ENCODE results near the gene PCGF5. TPM values are rescaled to one million over a fixed set of nuclear protein-coding genes. Genes with fewer than 3 reads are reported as not detected.

The PCGF5 gene
- total RNA-seq, 1 donor from 2014 or later = 36.6 TPM

DNA sequence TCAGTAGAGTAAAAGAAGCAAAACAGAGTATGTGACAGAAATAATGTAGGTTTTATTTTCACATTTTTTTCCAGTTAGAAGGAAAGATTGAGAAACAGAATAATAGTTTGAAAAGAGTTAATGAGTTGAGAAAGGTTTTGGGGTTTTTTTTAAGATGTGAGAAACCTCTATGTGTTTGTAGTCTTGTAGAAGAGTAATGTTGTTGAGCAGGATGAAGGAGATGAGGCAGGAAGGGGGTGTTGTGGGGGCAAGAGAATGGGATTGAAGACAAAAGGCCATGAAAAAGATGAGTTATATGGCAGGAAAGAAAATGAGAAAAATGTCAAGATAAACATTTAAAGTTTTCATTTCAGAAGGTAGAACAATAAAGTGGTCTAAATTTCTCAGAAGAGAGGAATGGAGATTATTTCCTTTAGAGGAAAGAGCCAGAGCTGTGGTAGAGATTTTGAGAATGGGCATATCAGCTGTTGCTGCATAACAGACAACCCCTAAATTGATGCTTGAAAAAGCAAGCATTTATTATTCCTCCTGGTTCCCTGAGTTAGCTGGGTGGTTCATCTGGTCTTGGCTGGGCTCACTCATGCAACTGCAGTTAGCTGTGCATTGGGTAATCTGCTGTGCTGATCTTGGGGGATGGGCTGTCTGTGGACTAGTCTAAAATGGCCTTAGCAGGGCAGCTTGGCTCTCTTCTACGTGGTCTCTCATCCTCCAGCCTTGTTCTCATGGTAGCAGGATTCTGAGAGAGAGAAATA lies 27.1 kb downstream of the PCGF5 start:
- Histone ChIP-seq H3K27me3 (ENCODE audit: control insufficient read depth, insufficient read depth, low read length) (no peaks in the 10 kb centered on the region), H3K4me3 (ENCODE audit: low read depth, low read length) (no peak overlapping the region), H3K36me3 (ENCODE audit: control insufficient read depth, insufficient read depth, low read length) (no peaks in the 10 kb centered on the region)
- TF ChIP-seq, protein P1, sequence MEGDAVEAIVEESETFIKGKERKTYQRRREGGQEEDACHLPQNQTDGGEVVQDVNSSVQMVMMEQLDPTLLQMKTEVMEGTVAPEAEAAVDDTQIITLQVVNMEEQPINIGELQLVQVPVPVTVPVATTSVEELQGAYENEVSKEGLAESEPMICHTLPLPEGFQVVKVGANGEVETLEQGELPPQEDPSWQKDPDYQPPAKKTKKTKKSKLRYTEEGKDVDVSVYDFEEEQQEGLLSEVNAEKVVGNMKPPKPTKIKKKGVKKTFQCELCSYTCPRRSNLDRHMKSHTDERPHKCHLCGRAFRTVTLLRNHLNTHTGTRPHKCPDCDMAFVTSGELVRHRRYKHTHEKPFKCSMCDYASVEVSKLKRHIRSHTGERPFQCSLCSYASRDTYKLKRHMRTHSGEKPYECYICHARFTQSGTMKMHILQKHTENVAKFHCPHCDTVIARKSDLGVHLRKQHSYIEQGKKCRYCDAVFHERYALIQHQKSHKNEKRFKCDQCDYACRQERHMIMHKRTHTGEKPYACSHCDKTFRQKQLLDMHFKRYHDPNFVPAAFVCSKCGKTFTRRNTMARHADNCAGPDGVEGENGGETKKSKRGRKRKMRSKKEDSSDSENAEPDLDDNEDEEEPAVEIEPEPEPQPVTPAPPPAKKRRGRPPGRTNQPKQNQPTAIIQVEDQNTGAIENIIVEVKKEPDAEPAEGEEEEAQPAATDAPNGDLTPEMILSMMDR (IDR thresholded peaks at IDR 0.05; ENCODE audit: insufficient read depth, low read length, poor library complexity, severe bottlenecking) = no peak
- DNase-seq (ENCODE audit: low read depth) = no peak

DNA sequence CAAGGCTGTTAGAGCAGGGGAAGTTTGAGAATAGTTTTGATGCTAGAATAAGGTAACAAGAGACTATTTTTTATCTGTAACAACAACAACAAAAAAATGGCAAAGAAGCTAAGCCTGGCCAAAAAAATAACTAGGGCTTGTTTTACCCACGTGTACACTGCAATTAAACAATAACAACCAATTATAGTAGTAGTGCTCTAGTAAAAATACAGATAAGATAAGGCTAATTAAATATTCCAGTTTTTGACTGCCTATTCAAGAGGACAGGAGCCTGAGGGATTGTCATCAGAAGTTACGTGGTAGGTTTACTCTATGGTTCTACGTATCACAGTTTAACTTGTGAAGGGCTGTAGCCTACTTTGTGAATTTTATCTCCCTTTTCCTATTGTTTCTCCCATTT lies 29.2 kb downstream of the PCGF5 start:
- Histone ChIP-seq H3K36me3 (ENCODE audit: control insufficient read depth, insufficient read depth, low read length) (no peaks in the 10 kb centered on the region), H3K27me3 (ENCODE audit: control insufficient read depth, insufficient read depth, low read length) (no peaks in the 10 kb centered on the region), H3K4me3 (ENCODE audit: low read depth, low read length) (no peak overlapping the region)
- TF ChIP-seq, protein P1 (IDR thresholded peaks at IDR 0.05; ENCODE audit: insufficient read depth, low read length, poor library complexity, severe bottlenecking) = no peak
- DNase-seq (ENCODE audit: low read depth) = no peak

DNA sequence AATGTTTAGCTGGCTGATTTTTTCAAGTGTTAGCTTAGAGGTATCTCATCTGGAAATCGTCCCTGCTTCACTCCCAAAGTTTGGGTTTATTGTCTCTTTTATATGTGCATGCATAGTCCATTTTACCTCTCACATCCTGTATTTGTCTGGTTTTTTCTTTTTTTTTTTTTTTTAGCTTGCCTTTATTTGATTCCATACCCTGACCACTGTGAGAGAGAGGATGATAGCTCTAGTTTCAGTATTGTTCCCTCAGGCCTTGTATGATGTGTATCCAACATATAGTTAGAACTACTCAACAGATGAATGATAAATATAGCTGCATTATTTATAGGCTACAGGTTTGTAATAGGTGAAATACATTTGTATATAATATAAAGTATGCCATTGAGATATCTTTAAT lies 29.9 kb downstream of the PCGF5 start:
- no peaks in the 10 kb centered on the region for H3K36me3 ChIP-seq (ENCODE audit: control insufficient read depth, insufficient read depth, low read length)
- TF ChIP-seq, protein P1 (IDR thresholded peaks at IDR 0.05; ENCODE audit: insufficient read depth, low read length, poor library complexity, severe bottlenecking) = no peak
- H3K27me3 ChIP-seq (ENCODE audit: control insufficient read depth, insufficient read depth, low read length) = no peaks in the 10 kb centered on the region
- H3K4me3 ChIP-seq (ENCODE audit: low read depth, low read length) = no peak overlapping the region
- DNase-seq (ENCODE audit: low read depth) = no peak

DNA sequence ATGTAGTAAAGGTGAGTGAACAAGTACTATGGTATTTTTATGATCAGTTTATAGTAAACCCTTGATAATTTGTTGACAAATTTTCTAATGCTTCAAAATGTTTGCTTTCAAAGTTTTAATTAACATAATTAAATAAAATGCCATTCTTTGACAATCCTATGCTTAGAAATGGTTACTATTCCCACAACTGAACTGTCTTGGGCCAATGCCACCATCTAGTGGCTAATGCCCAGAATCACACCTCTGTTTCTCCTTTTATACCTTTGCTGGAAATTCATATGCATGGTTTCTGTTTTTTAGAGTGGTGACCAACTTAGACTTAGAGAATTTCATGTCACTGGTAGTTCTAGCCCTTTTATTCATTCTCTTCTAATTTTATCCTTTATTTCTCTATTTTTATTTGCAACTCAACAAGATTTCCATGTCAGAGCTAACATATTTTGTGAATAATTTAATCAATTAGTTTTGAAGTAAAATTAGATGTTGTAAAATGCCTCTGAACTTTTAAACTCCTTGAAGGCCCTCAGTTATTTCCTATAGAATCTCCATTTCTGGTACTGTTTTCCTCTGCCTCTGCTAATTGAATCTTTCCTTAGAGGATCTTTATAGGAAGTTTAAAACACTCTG lies 31.1 kb downstream of the PCGF5 start:
- peak; percentile 7 for DNase-seq (ENCODE audit: low read depth)
- Histone ChIP-seq H3K36me3 (ENCODE audit: control insufficient read depth, insufficient read depth, low read length) (no peaks in the 10 kb centered on the region), H3K27me3 (ENCODE audit: control insufficient read depth, insufficient read depth, low read length) (no peaks in the 10 kb centered on the region), H3K4me3 (ENCODE audit: low read depth, low read length) (no peak overlapping the region)
- TF ChIP-seq, protein P1 (IDR thresholded peaks at IDR 0.05; ENCODE audit: insufficient read depth, low read length, poor library complexity, severe bottlenecking) = peak; percentile 74

DNA sequence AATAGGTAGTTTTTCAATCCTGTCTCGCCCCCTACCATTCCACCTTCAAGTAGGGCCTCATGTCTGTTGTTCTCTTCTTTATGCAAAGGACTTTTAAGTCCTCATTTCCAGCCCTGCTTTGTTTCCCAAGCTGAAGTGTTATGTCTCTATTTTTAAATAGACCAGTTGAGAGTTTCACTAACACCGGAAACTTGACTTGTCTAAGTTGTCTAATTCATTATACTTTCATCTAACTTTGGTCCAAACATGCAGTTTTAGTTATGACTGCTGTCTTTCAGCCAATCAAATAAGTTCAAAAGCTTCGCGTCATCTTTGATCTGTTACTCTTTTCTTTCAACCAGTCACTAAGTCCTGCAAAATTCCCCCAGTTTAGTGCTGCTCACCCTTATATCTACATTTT lies 32.8 kb downstream of the PCGF5 start:
- H3K4me3 ChIP-seq (ENCODE audit: low read depth, low read length) = no peak overlapping the region
- TF ChIP-seq, protein P1 (IDR thresholded peaks at IDR 0.05; ENCODE audit: insufficient read depth, low read length, poor library complexity, severe bottlenecking) = no peak
- H3K36me3 ChIP-seq (ENCODE audit: control insufficient read depth, insufficient read depth, low read length) = no peaks in the 10 kb centered on the region
- DNase-seq (ENCODE audit: low read depth) = no peak
- H3K27me3 ChIP-seq (ENCODE audit: control insufficient read depth, insufficient read depth, low read length) = no peaks in the 10 kb centered on the region
